GM12891 (cell line): ENCODE results near the gene HIP1R.

Experiments used
- POLR2A ChIP-seq: IDR thresholded peaks from 2 replicates; pipeline ENCODE4 v1.6.1; 2011; ENCODE audit warnings: low read depth, low read length, control low read depth
- POLR2AphosphoS5 ChIP-seq: IDR thresholded peaks from 2 replicates; pipeline ENCODE4 v1.6.1; 2011; ENCODE audit warnings: low read depth, low read length, control low read depth
- SPI1 ChIP-seq: IDR thresholded peaks from 2 replicates; pipeline ENCODE4 v1.6.1; 2011; ENCODE audit warnings: low read depth, low read length, control low read depth

DNA sequence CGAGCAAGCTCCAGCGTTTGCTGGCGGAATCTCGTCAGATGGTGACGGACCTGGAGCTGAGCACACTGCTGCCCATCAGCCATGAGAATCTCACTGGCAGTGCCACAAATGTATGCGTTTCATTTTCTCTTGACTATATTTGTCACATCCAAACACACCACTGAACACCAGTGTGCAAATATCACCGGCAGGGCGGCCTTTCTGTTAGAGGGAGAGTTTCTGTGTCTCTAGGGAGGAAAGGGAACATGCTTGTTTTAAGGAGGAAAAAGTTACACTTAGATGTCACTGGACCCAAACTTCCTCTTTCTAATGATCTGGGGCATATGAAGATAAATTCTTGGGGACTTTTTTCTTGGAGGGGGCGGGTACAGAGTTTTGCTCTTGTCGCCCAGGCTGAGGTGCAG is 21.9 kb upstream of the HIP1R start:
- TF ChIP-seq POLR2A, result no peak
- no peak for TF ChIP-seq POLR2AphosphoS5
- no peak for TF ChIP-seq SPI1
